Measurements from ENCODE around the gene GLI3.

Gene GLI3

DNA sequence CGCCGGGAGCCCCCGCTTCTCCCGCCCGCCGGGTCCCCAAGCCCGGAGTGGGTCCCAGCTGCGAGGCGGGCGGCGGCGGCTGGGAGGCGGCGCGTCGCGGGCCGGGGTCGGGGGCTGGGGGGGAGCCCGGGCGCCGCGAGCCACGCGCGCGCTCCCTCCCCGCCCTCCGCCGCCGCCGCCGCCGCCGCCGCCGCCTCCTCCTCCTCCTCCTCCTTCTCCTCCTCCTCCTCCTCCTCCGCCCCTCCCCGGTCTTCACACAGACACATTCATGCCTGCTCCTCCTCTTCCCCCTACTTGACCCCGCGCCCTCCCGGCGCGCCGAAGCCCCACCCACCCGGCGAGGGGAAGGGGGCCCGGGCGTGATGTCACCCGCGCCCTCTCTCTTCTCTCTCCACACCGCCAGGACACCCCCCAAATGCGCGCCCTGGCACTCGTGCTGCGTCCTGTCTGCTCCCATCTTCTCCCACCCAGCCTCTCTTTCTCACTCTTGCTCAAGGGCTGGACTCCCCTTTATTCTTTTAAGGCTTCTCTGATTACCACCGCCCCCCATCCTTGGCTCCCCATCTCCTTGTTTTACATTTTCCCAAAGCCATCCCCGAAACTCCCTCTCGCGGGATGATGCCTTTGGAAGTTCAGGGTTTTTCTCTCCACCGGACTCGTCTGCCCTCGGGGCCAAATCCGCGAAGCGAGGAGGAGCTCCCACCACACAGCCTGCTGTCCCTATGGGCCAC lies 967 bp upstream of the GLI3 start:
- Histone ChIP-seq H4K8ac (ENCODE audit: low read depth, low read length) (peak overlapping the region; percentile 83), H3K4ac (ENCODE audit: low read depth, low read length) (peak overlapping the region; percentile 19), H3K4me2 (ENCODE audit: low read length) (peak overlapping the region; percentile 75), H3K27ac (ENCODE audit: low read depth, low read length) (peak overlapping the region; percentile 86), H2BK12ac (ENCODE audit: low read length) (peak overlapping the region; percentile 54), H3K14ac (ENCODE audit: low read length) (peak overlapping the region; percentile 31), H2AK5ac (ENCODE audit: low read length) (no peak overlapping the region), H3K23ac (ENCODE audit: low read length) (no peak overlapping the region), H3K9ac (ENCODE audit: low read length) (peak overlapping the region; percentile 18), H3K18ac (ENCODE audit: low read length) (peak overlapping the region; percentile 51), H3K4me3 (ENCODE audit: low read depth, low read length) (peak overlapping the region; percentile 90), H3K4me1 (ENCODE audit: control insufficient read depth in 1 of 2, insufficient read depth in 2 of 2, low read length in 2 of 2) (peaks cover 2 to 5% of the 10 kb centered on the region in 2 experiments), H3K36me3 (ENCODE audit: control insufficient read depth in 1 of 2, insufficient read depth in 2 of 2, low read length in 2 of 2) (no peaks in the 10 kb centered on the region), H3K79me2 (ENCODE audit: control insufficient read depth, insufficient read depth, low read length, poor library complexity) (peaks cover 10% of the 10 kb centered on the region), H4K91ac (ENCODE audit: low read depth, low read length) (peak overlapping the region; percentile 90), H2AFZ (ENCODE audit: insufficient read depth, low read length, poor library complexity) (peak overlapping the region; percentile 43), H2BK5ac (ENCODE audit: low read depth, low read length, poor library complexity) (peak overlapping the region; percentile 58), H3K79me1 (ENCODE audit: low read length) (peaks cover 16% of the 10 kb centered on the region), H4K12ac (ENCODE audit: low read depth, low read length) (peak overlapping the region; percentile 19), H3K27me3 (ENCODE audit: insufficient read depth, low read length) (no peaks in the 10 kb centered on the region), H2BK120ac (ENCODE audit: insufficient read depth, low read length, poor library complexity) (peak overlapping the region; percentile 23), H3K9me3 (ENCODE audit: insufficient read depth, low read depth, low read length) (no peaks in the 10 kb centered on the region)
- peak in 1 of 2 donors; percentile 50 for DNase-seq
- no CpG with 5 or more reads among the region's 66 CpGs for WGBS (ENCODE audit: extremely low coverage, insufficient coverage, insufficient read length)

DNA sequence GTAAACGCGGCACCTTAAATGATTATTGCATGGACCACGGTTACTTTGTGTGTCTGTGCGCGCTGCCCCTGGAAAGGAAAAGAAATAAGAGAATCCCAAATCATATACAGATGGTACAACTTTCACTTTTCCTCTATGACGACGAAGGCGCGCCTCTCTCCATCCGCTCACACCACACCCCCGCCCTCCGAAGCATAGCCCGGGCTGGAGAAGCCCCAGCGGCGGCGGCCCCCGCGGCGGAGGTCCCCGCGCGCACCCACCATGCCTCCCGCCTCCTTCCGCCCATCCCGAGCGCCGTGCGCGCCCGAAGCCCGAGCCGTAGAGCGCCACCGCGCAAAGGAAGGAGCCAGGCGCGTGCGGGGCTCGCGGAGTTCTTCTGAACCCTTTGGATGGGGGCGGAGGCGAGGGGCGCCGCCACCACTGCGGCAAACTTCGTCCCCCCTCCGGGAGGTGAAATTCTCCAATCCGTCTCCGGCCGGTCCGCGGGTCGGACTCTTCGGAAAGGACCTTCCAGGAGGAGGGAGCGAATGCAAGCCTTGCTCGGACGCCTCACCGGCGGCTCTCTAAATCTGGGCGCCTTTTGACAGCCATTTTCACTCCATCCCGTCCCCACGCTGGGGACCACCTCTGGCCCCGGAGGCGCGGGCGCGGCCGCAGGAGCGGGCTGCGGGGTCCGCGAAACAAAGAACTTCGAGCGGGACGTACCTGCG lies 588 bp downstream of the GLI3 start:
- H3K9ac ChIP-seq (ENCODE audit: low read length), result peak overlapping the region; percentile 83
- no peaks in the 10 kb centered on the region for H3K27me3 ChIP-seq (ENCODE audit: insufficient read depth, low read length)
- peaks cover 10% of the 10 kb centered on the region for H3K79me2 ChIP-seq (ENCODE audit: control insufficient read depth, insufficient read depth, low read length, poor library complexity)
- peak overlapping the region; percentile 75 for H3K4me2 ChIP-seq (ENCODE audit: low read length)
- peak overlapping the region; percentile 74 for H4K8ac ChIP-seq (ENCODE audit: low read depth, low read length)
- peak; percentile 17 to 58 for DNase-seq
- peaks cover 16% of the 10 kb centered on the region for H3K79me1 ChIP-seq (ENCODE audit: low read length)
- peak overlapping the region; percentile 87 for H2BK120ac ChIP-seq (ENCODE audit: insufficient read depth, low read length, poor library complexity)
- peak overlapping the region; percentile 76 for H3K4ac ChIP-seq (ENCODE audit: low read depth, low read length)
- H2BK12ac ChIP-seq (ENCODE audit: low read length), result peak overlapping the region; percentile 84
- H3K23ac ChIP-seq (ENCODE audit: low read length), result no peak overlapping the region
- H3K4me3 ChIP-seq (ENCODE audit: low read depth, low read length), result peak overlapping the region; percentile 90
- peak overlapping the region; percentile 73 for H2BK5ac ChIP-seq (ENCODE audit: low read depth, low read length, poor library complexity)
- no peaks in the 10 kb centered on the region for H3K36me3 ChIP-seq (ENCODE audit: control insufficient read depth in 1 of 2, insufficient read depth in 2 of 2, low read length in 2 of 2)
- WGBS (ENCODE audit: extremely low coverage, insufficient coverage, insufficient read length), result no CpG with 5 or more reads among the region's 76 CpGs
- H3K18ac ChIP-seq (ENCODE audit: low read length), result peak overlapping the region; percentile 95
- peak overlapping the region; percentile 31 for H3K27ac ChIP-seq (ENCODE audit: low read depth, low read length)
- H4K91ac ChIP-seq (ENCODE audit: low read depth, low read length), result peak overlapping the region; percentile 89
- H3K4me1 ChIP-seq (ENCODE audit: control insufficient read depth in 1 of 2, insufficient read depth in 2 of 2, low read length in 2 of 2), result peaks cover 2 to 5% of the 10 kb centered on the region in 2 experiments
- H4K12ac ChIP-seq (ENCODE audit: low read depth, low read length), result peak overlapping the region; percentile 46
- peak overlapping the region; percentile 95 for H2AFZ ChIP-seq (ENCODE audit: insufficient read depth, low read length, poor library complexity)
- peak overlapping the region; percentile 53 for H2AK5ac ChIP-seq (ENCODE audit: low read length)
- peak overlapping the region; percentile 87 for H3K14ac ChIP-seq (ENCODE audit: low read length)
- no peaks in the 10 kb centered on the region for H3K9me3 ChIP-seq (ENCODE audit: insufficient read depth, low read depth, low read length)

DNA sequence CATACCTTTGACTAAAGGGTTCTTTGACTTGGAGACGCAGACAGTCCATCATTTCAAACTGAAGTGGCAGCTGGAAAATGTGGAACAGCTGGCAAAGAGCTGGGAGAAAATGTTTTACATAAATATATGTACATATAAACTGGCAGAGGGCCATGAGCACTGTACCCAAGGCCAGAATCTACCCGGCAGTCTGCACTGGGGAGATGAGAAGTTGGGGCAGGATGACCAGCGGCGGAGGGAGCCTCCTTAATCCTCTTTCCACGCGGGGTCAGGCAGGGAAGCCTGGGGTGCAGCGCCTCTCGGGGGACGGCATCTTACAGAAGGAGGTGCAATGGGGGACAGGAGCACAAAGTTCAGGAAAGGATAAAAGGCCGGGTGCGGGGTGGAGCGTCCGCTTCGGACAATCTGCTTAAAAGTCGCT lies 1.3 kb downstream of the GLI3 start:
- Histone ChIP-seq H3K4me1 (ENCODE audit: control insufficient read depth in 1 of 2, insufficient read depth in 2 of 2, low read length in 2 of 2) (peaks cover 2 to 5% of the 10 kb centered on the region in 2 experiments), H3K9me3 (ENCODE audit: insufficient read depth, low read depth, low read length) (no peaks in the 10 kb centered on the region), H2AK5ac (ENCODE audit: low read length) (no peak overlapping the region)

DNA sequence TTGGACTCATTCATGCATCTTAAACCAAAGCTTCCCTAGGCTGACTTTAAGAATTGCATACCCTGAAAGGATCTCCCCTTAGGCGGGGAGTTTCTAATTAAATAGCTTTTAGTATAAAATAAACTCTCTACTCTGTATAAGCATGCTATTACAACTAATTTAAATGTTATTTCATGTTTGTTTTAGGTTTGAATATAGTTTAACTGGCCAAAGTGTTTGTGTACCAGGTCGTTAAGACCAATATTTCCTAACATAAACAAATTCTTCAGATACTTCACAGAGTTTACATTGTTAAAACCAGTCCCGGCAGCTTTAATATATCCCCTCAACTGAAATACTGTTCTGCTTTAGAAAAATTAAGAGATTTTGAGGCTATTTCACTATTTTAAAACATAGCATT lies 2.3 kb downstream of the GLI3 start:
- Histone ChIP-seq H2AFZ (ENCODE audit: insufficient read depth, low read length, poor library complexity) (no peak overlapping the region), H2AK5ac (ENCODE audit: low read length) (no peak overlapping the region), H3K4me3 (ENCODE audit: low read depth, low read length) (no peak overlapping the region), H3K18ac (ENCODE audit: low read length) (no peak overlapping the region), H3K27me3 (ENCODE audit: insufficient read depth, low read length) (no peaks in the 10 kb centered on the region), H2BK12ac (ENCODE audit: low read length) (no peak overlapping the region), H2BK5ac (ENCODE audit: low read depth, low read length, poor library complexity) (no peak overlapping the region), H3K23ac (ENCODE audit: low read length) (no peak overlapping the region), H3K9ac (ENCODE audit: low read length) (no peak overlapping the region), H3K27ac (ENCODE audit: low read depth, low read length) (no peak overlapping the region), H4K91ac (ENCODE audit: low read depth, low read length) (no peak overlapping the region), H3K9me3 (ENCODE audit: insufficient read depth, low read depth, low read length) (no peaks in the 10 kb centered on the region), H3K79me2 (ENCODE audit: control insufficient read depth, insufficient read depth, low read length, poor library complexity) (peaks cover 10% of the 10 kb centered on the region), H3K4me1 (ENCODE audit: control insufficient read depth in 1 of 2, insufficient read depth in 2 of 2, low read length in 2 of 2) (peaks cover 5 to 7% of the 10 kb centered on the region in 2 experiments), H4K8ac (ENCODE audit: low read depth, low read length) (no peak overlapping the region), H3K4ac (ENCODE audit: low read depth, low read length) (no peak overlapping the region), H3K14ac (ENCODE audit: low read length) (no peak overlapping the region), H3K36me3 (ENCODE audit: control insufficient read depth in 1 of 2, insufficient read depth in 2 of 2, low read length in 2 of 2) (no peaks in the 10 kb centered on the region), H4K12ac (ENCODE audit: low read depth, low read length) (no peak overlapping the region), H2BK120ac (ENCODE audit: insufficient read depth, low read length, poor library complexity) (no peak overlapping the region), H3K4me2 (ENCODE audit: low read length) (peak overlapping the region; percentile 22), H3K79me1 (ENCODE audit: low read length) (peaks cover 16% of the 10 kb centered on the region)
- peak in 1 of 2 donors; percentile 61 for DNase-seq
- WGBS (ENCODE audit: extremely low coverage, insufficient coverage, insufficient read length), result no CpG with 5 or more reads among the region's 3 CpGs

More for the DNA sequence above, 1.3 kb downstream of the GLI3 start:
- Histone ChIP-seq H4K8ac (ENCODE audit: low read depth, low read length) (no peak overlapping the region), H3K23ac (ENCODE audit: low read length) (no peak overlapping the region), H3K36me3 (ENCODE audit: control insufficient read depth in 1 of 2, insufficient read depth in 2 of 2, low read length in 2 of 2) (no peaks in the 10 kb centered on the region), H3K27me3 (ENCODE audit: insufficient read depth, low read length) (no peaks in the 10 kb centered on the region), H3K9ac (ENCODE audit: low read length) (peak overlapping the region; percentile 3), H3K27ac (ENCODE audit: low read depth, low read length) (no peak overlapping the region), H2BK120ac (ENCODE audit: insufficient read depth, low read length, poor library complexity) (no peak overlapping the region), H3K79me2 (ENCODE audit: control insufficient read depth, insufficient read depth, low read length, poor library complexity) (peaks cover 10% of the 10 kb centered on the region), H3K79me1 (ENCODE audit: low read length) (peaks cover 16% of the 10 kb centered on the region), H3K14ac (ENCODE audit: low read length) (no peak overlapping the region), H3K4ac (ENCODE audit: low read depth, low read length) (no peak overlapping the region), H3K4me2 (ENCODE audit: low read length) (peak overlapping the region; percentile 75), H4K12ac (ENCODE audit: low read depth, low read length) (no peak overlapping the region), H2AFZ (ENCODE audit: insufficient read depth, low read length, poor library complexity) (no peak overlapping the region), H2BK5ac (ENCODE audit: low read depth, low read length, poor library complexity) (no peak overlapping the region), H4K91ac (ENCODE audit: low read depth, low read length) (no peak overlapping the region), H3K4me3 (ENCODE audit: low read depth, low read length) (peak overlapping the region; percentile 90), H3K18ac (ENCODE audit: low read length) (no peak overlapping the region), H2BK12ac (ENCODE audit: low read length) (no peak overlapping the region)
- DNase-seq, result no peak
- WGBS (ENCODE audit: extremely low coverage, insufficient coverage, insufficient read length), result no CpG with 5 or more reads among the region's 15 CpGs
